Fibroblast of lung (primary cell): Measurements from ENCODE around the gene ZNRF3. TPM values are rescaled to one million over a fixed set of nuclear protein-coding genes. Genes with fewer than 3 reads are reported as not detected.

Source experiments
- DNase-seq, 2 donors: peaks; one replicate each; pipeline versions ENCODE4 v3.0.0 to v3.0.0-alpha.2; 2010; ENCODE audit warnings: low read depth in 2 of 2
- H2AFZ ChIP-seq: 2 replicates; pipeline ENCODE4 v1.5.1; 2012; ENCODE audit warnings: low read length, control low read depth, inconsistent platforms
- H3K27ac ChIP-seq: 2 replicates; pipeline ENCODE4 v1.5.1; 2011; ENCODE audit warnings: low read length, control low read depth; ENCODE audit not compliant: insufficient read depth
- H3K27me3 ChIP-seq: 2 replicates; pipeline ENCODE4 v1.5.1; 2011; ENCODE audit warnings: mild to moderate bottlenecking, low read length; ENCODE audit not compliant: control insufficient read depth, insufficient read depth
- H3K36me3 ChIP-seq: 2 replicates; pipeline ENCODE4 v1.5.1; 2011; ENCODE audit warnings: low read length; ENCODE audit not compliant: control insufficient read depth, insufficient read depth
- H3K4me1 ChIP-seq: 2 replicates; pipeline ENCODE4 v1.5.1; 2011; ENCODE audit warnings: low read length; ENCODE audit not compliant: control insufficient read depth, insufficient read depth; ENCODE audit errors: extremely low read depth
- H3K4me2 ChIP-seq: 2 replicates; pipeline ENCODE4 v1.5.1; 2011; ENCODE audit warnings: low read length, control low read depth; ENCODE audit not compliant: insufficient read depth; ENCODE audit errors: extremely low read depth
- H3K4me3 ChIP-seq, 4 experiments: fragments of 200-600 bp in 1 of 4; sonication (generic) in 1 of 4; replicated peaks in 1 of 4; 2 replicates each; pipeline ENCODE4 v1.5.1; 2011 to 2016; ENCODE audit warnings: low read length in 4 of 4, low read depth in 3 of 4, mild to moderate bottlenecking in 3 of 4, control low read depth in 2 of 4, inconsistent platforms in 1 of 4, mixed read lengths in 1 of 4; ENCODE audit not compliant: insufficient read depth in 1 of 4; ENCODE audit errors: control extremely low read depth in 1 of 4
- H3K79me2 ChIP-seq: 2 replicates; pipeline ENCODE4 v1.5.1; 2012; ENCODE audit warnings: mild to moderate bottlenecking, low read length, inconsistent platforms; ENCODE audit not compliant: control insufficient read depth, insufficient read depth
- H3K9ac ChIP-seq: 2 replicates; pipeline ENCODE4 v1.5.1; 2011; ENCODE audit warnings: mild to moderate bottlenecking, low read length, control low read depth; ENCODE audit not compliant: insufficient read depth
- H3K9me3 ChIP-seq: 2 replicates; pipeline ENCODE4 v1.5.1; 2012; ENCODE audit warnings: low read depth, low read length; ENCODE audit not compliant: control insufficient read depth, insufficient read depth
- H4K20me1 ChIP-seq: 2 replicates; pipeline ENCODE4 v1.5.1; 2011; ENCODE audit warnings: low read length; ENCODE audit not compliant: control insufficient read depth, insufficient read depth; ENCODE audit errors: extremely low read depth
- EZH2 ChIP-seq: IDR thresholded peaks from 2 replicates; pipeline ENCODE4 v1.5.1; 2012; ENCODE audit warnings: low read length, control low read depth, mild to moderate bottlenecking; ENCODE audit errors: missing control alignments
- polyA plus RNA-seq, 2 donors: library from polyadenylated mRNA; depleted of rRNA in 1 of 2; stranded (reverse) in 1 of 2; unstranded in 1 of 2; fragments of >200 nt; gene quantifications; 2 replicates each; pipeline ENCODE4 v1.2.1, GENCODE V29; 2011 to 2012; ENCODE audit warnings: missing spikeins in 1 of 2
- total RNA-seq: library from RNA; depleted of rRNA; stranded (reverse); fragments of >200 nt; gene quantifications from 2 replicates; pipeline ENCODE4 v1.2.1, GENCODE V29; 2014
- TF ChIP-seq, protein P1 (sequence below), 2 donors: IDR thresholded peaks in 1 of 2; conservative IDR thresholded peaks in 1 of 2; 1 replicate in 1 of 2; 2 replicates in 1 of 2; pipeline ENCODE4 v1.5.1; 2011 to 2012; ENCODE audit warnings: low read length in 2 of 2, control low read depth in 1 of 2, inconsistent platforms in 1 of 2, low read depth in 1 of 2, mild to moderate bottlenecking in 1 of 2

The ZNRF3 gene
- total and polyA plus RNA-seq, 2 donors (not counting 1 experiment from before 2014, with no cell fraction given): 1.1 to 2.6 TPM

DNA sequence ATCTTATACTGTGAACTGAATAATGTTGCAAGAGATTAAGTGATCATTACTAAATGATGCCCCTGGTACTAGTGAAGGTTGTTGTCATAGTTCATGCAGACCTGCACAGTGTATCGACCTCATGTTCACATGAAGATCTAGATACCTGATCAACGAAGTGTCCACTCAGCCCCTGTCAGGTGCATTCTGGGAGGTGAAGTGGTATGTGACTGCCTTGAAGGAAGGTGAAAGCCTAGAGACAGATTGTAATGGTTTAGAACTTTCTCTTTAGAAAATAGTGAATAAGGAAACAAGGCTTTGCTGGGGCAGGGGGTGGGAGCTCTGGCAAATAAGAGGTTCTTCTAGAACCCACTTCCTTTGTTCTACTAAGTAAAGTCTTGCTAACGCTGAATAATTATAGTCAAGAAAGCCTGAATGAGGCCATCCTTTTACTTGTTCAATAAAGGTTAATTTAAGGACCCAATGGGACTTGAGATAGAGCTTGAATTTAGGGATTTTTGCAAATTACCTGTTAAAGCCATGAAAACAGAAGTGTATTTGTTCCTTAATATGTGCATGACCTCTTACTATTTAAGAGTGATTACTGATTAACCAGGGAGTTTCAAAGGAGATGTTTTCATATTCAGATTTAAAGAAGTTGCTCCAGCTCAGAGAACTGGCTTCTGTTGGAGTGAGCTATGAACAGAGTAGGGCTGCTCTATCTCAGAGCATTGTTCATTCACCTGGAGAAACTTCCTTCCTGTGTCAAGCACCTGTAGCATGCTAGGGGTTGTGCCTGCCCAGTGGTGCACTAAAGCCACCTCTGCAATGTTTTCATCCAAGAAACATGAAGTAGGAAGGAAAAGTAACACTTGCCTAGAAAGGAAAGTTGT lies 132.9 kb downstream of the ZNRF3 start:
- Histone ChIP-seq H3K36me3 (no peaks in the 10 kb centered on the region), H3K9ac (no peak overlapping the region), H3K4me2 (no peak overlapping the region), H3K27ac (no peak overlapping the region), H3K79me2 (no peaks in the 10 kb centered on the region), H4K20me1 (no peaks in the 10 kb centered on the region), H3K27me3 (no peaks in the 10 kb centered on the region), H3K4me1 (no peaks in the 10 kb centered on the region), H2AFZ (no peak overlapping the region), H3K9me3 (no peaks in the 10 kb centered on the region), H3K4me3 (no peak overlapping the region)
- TF ChIP-seq, protein P1, sequence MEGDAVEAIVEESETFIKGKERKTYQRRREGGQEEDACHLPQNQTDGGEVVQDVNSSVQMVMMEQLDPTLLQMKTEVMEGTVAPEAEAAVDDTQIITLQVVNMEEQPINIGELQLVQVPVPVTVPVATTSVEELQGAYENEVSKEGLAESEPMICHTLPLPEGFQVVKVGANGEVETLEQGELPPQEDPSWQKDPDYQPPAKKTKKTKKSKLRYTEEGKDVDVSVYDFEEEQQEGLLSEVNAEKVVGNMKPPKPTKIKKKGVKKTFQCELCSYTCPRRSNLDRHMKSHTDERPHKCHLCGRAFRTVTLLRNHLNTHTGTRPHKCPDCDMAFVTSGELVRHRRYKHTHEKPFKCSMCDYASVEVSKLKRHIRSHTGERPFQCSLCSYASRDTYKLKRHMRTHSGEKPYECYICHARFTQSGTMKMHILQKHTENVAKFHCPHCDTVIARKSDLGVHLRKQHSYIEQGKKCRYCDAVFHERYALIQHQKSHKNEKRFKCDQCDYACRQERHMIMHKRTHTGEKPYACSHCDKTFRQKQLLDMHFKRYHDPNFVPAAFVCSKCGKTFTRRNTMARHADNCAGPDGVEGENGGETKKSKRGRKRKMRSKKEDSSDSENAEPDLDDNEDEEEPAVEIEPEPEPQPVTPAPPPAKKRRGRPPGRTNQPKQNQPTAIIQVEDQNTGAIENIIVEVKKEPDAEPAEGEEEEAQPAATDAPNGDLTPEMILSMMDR (conservative IDR thresholded peaks at IDR 0.05 in 1 of 2, IDR thresholded peaks at IDR 0.05 in 1 of 2; ENCODE audit: low read depth in 1 of 2, low read length in 2 of 2): no peak
- no peak for TF ChIP-seq EZH2
- no peak for DNase-seq

DNA sequence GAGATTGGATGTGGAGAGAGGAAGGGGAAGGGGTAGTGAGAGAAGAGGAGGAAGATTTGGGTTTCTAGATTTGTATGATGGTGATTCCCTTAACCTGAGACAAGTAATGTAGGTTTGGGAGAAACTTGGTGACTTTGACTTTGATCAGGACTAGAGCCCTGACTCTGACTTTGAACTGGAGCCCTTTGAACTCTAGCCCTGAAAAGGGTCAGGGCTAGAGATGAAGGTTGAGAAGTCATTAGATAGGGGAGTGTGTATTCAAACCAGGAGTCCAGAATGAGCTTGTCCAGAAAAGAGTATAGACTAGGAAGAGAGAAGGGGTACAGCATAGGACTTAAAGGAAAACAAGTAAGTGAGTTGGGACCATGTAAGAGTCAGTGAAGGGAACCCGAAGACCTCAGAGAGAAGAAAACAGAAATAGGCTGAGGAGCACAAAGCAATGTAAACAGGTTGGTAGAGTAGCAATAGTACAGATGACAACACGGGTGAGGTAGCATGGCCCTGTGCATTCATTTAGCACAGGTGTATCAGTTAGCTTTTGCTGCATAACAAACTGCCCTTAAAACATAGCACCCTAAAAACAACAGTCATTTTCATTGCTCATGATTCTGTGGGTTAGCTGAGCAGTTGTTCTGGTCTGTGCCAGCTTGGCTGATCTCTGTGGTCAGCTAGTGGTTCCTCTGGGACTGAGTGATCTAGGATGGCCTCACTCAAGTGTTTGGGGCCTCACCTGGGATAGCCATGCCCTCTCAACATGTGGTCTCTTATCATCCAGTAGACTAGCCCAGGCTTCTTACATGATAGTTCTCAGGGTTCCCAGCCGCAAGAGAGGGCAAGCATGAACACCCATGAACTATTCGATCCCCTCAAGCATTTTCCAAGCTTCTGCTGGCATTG lies 135.2 kb downstream of the ZNRF3 start:
- H4K20me1 ChIP-seq: no peaks in the 10 kb centered on the region
- no peaks in the 10 kb centered on the region for H3K4me1 ChIP-seq
- H3K79me2 ChIP-seq: no peaks in the 10 kb centered on the region
- DNase-seq: no peak
- TF ChIP-seq, protein P1 (conservative IDR thresholded peaks at IDR 0.05 in 1 of 2, IDR thresholded peaks at IDR 0.05 in 1 of 2; ENCODE audit: low read depth in 1 of 2, low read length in 2 of 2): no peak
- TF ChIP-seq EZH2: no peak
- H3K4me2 ChIP-seq: no peak overlapping the region
- no peak overlapping the region for H3K4me3 ChIP-seq
- H3K27ac ChIP-seq: no peak overlapping the region
- H3K9ac ChIP-seq: no peak overlapping the region
- H3K9me3 ChIP-seq: no peaks in the 10 kb centered on the region
- H3K27me3 ChIP-seq: no peaks in the 10 kb centered on the region
- H2AFZ ChIP-seq: no peak overlapping the region
- no peaks in the 10 kb centered on the region for H3K36me3 ChIP-seq

GRCh38 chr22:29022101-29022817 lies 138.9 kb downstream of the ZNRF3 start:
- TF ChIP-seq, protein P1 (conservative IDR thresholded peaks at IDR 0.05 in 1 of 2, IDR thresholded peaks at IDR 0.05 in 1 of 2; ENCODE audit: low read depth in 1 of 2, low read length in 2 of 2): no peak
- no peak for TF ChIP-seq EZH2
- DNase-seq: no peak
- no peaks in the 10 kb centered on the region for H3K36me3 ChIP-seq
- H2AFZ ChIP-seq: no peak overlapping the region
- no peaks in the 10 kb centered on the region for H3K79me2 ChIP-seq
- no peaks in the 10 kb centered on the region for H3K27me3 ChIP-seq
- H3K27ac ChIP-seq: no peak overlapping the region
- no peaks in the 10 kb centered on the region for H3K9me3 ChIP-seq
- no peaks in the 10 kb centered on the region for H3K4me1 ChIP-seq
- no peak overlapping the region for H3K4me3 ChIP-seq
- no peak overlapping the region for H3K9ac ChIP-seq
- H3K4me2 ChIP-seq: no peak overlapping the region
- H4K20me1 ChIP-seq: no peaks in the 10 kb centered on the region
